ENCODE measurements around the gene MAB21L4.

MAB21L4 gene

GRCh38 chr2:240906141-240906910 lies 10.4 kb upstream of the MAB21L4 start, which contains the start of gene CROCC2:
TSS of gene CROCC2 (plus strand) at chr2:240906336. CDS start at chr2:240906514, 178 bp downstream.
- DNase-seq (ENCODE audit: low read depth), result no peak
- TF ChIP-seq, protein P1, sequence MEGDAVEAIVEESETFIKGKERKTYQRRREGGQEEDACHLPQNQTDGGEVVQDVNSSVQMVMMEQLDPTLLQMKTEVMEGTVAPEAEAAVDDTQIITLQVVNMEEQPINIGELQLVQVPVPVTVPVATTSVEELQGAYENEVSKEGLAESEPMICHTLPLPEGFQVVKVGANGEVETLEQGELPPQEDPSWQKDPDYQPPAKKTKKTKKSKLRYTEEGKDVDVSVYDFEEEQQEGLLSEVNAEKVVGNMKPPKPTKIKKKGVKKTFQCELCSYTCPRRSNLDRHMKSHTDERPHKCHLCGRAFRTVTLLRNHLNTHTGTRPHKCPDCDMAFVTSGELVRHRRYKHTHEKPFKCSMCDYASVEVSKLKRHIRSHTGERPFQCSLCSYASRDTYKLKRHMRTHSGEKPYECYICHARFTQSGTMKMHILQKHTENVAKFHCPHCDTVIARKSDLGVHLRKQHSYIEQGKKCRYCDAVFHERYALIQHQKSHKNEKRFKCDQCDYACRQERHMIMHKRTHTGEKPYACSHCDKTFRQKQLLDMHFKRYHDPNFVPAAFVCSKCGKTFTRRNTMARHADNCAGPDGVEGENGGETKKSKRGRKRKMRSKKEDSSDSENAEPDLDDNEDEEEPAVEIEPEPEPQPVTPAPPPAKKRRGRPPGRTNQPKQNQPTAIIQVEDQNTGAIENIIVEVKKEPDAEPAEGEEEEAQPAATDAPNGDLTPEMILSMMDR (IDR thresholded peaks at IDR 0.05; ENCODE audit: low read depth, low read length, missing control alignments), result no peak
- no peak within 1 kb of the TSS for H3K4me3 ChIP-seq (ENCODE audit: low read depth, low read length)

DNA sequence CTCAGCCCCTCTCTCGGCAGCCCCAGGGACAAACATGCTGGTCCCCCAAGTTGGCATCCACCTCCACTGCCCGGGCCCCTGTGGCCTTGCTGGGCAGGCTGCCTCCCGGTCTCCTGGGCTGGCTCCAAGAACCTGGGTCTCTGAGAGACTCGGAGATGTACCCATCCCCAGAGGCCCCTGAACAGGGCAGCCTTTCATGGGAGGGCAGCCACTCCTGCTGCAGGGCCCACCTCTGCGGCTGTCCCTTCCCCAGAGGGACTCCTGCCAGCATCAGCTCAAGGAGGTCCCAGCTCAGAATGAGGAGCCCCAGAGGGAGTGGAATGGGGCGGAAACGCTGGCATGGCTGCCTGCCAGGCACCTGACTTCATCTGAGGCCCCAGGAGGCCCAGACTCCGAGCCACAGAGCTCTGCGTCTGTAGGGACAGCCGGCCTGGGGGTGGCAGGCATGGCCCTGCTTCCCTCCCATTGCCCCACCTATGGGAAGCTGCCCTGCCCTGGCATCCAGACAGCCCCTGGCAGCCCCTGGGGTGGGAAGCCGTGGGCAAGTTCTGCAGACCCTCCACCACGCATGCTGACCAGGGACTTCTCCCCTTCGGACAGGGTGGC lies 9.3 kb upstream of the MAB21L4 start:
- DNase-seq (ENCODE audit: low read depth), result no peak

DNA sequence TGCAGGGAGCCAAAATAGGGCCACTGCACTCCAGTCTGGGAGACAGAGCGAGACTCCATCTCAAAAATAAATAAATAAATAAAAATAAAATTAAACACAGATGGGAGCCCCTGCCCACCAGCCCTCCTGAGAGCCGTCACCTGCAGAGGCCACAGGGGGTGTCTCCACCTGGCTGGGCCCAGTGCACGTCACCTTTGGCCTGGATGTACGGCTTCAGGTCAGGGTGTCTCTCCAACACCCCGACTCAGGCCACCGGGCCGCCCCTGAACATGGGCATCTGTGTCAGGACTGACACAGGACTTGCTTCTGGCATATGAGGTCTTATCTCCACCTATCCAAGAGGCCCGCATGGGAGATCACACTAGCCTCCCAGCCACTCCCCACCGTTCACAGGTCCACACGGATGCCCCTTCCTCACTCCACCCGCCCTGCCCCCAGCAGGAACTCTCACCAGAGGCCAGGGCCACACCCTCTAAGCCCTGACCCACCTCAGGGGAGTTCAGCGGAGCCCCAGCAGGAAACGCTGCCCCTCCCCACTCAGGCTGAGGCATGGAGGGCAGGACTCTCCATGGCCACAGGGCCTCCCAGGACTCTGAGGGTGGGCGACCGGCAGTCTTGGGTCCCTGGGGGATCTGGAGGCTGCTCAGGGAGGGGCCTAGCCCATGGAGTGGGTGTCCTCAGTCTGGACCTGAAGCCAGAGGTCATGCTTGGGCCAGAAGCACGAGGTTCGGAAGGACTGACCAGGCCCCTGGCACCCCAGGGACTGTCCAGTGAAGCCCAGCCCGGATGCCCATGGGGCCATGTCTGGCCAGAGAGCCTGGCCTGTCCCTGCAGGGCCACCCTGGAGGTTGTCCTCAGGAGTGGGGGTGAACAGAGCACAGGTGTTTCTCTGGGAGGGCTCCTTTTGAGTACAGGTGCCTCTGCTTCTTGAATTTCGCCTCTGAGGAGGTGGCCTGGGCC lies 8.5 kb upstream of the MAB21L4 start:
- TF ChIP-seq, protein P1 (IDR thresholded peaks at IDR 0.05; ENCODE audit: low read depth, low read length, missing control alignments), result no peak
- no peak for DNase-seq (ENCODE audit: low read depth)
- no peak overlapping the region for H3K4me3 ChIP-seq (ENCODE audit: low read depth, low read length)

More for the DNA sequence above, 9.3 kb upstream of the MAB21L4 start:
- no peak overlapping the region for H3K4me3 ChIP-seq (ENCODE audit: low read depth, low read length)
- TF ChIP-seq, protein P1 (IDR thresholded peaks at IDR 0.05; ENCODE audit: low read depth, low read length, missing control alignments), result no peak

GRCh38 chr2:240903191-240904060 lies 7.5 kb upstream of the MAB21L4 start:
- no peak overlapping the region for H3K4me3 ChIP-seq (ENCODE audit: low read depth, low read length)
- TF ChIP-seq, protein P1 (IDR thresholded peaks at IDR 0.05; ENCODE audit: low read depth, low read length, missing control alignments), result no peak
- DNase-seq (ENCODE audit: low read depth), result no peak

DNA sequence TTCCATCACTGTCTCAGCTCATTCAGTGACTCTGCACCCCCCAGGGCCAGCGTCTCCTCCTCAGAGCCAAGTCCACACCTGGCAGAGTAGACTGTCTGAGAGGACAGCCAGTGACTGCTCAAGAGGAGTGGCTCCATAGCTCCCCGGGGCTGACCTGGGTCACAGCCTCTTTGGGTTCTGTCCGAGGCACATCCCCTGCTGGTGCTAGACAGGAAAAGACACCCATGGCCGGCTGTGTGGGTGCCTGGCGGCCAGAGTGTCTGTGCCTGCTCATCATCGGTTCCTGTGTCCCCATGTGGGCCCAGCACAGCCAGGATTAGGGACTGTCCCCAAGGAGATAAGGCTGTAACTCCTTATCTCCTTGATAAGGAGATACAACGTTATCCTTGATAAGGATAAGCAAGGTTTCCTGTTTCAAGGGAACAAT lies 6.7 kb upstream of the MAB21L4 start:
- TF ChIP-seq, protein P1 (IDR thresholded peaks at IDR 0.05; ENCODE audit: low read depth, low read length, missing control alignments), result no peak
- H3K4me3 ChIP-seq (ENCODE audit: low read depth, low read length), result no peak overlapping the region
- no peak for DNase-seq (ENCODE audit: low read depth)
